Left lung (tissue), 10 donors: ENCODE measurements around the gene WDR5. TPM values are rescaled to one million over a fixed set of nuclear protein-coding genes. Genes with fewer than 3 reads are reported as not detected.

Experiments used
- ATAC-seq: fragments of 200-7000 bp; cut with Tn5 transposase; one replicate; pipeline ENCODE4 v1.9.1; 2020; ENCODE audit warnings: moderate library complexity
- DNase-seq, 4 donors: peaks; one replicate each; pipeline ENCODE4 v3.0.0-alpha.2; 2013 to 2020
- H3K27ac ChIP-seq, 2 donors: fragments of 200-600 bp; sonication (generic) in 1 of 2; one replicate each; pipeline versions ENCODE4 v1.5.0 to v1.8.0; 2020 to 2021
- H3K27me3 ChIP-seq, 2 donors: fragments of 200-600 bp; sonication (generic) in 1 of 2; one replicate each; pipeline versions ENCODE4 v1.5.0 to v1.8.0; 2020 to 2021
- H3K36me3 ChIP-seq, 2 donors: fragments of 200-600 bp; sonication (generic) in 1 of 2; one replicate each; pipeline versions ENCODE4 v1.5.0 to v1.8.0; 2020 to 2021
- H3K4me1 ChIP-seq, 2 donors: fragments of 200-600 bp; one replicate each; pipeline ENCODE4 v1.8.0; 2021
- H3K4me3 ChIP-seq, 2 donors: fragments of 200-600 bp; sonication (generic) in 1 of 2; one replicate each; pipeline versions ENCODE4 v1.5.0 to v1.8.0; 2020 to 2021; ENCODE audit warnings: mild to moderate bottlenecking in 1 of 2
- H3K9me3 ChIP-seq, 2 donors: fragments of 200-600 bp; sonication (generic) in 1 of 2; one replicate each; pipeline versions ENCODE4 v1.5.0 to v1.8.0; 2020 to 2021
- intact Hi-C, 2 donors: fragments of 100-400 bp; cut with DNase I; formaldehyde crosslinking; loops; one replicate each; pipeline versions ENCODE4 v1.11.2 to v1.14.2; 2022
- polyA plus RNA-seq, 6 donors: library from polyadenylated mRNA; unstranded; fragments of 120-200 nt; gene quantifications; one replicate each; pipeline ENCODE4 v1.2.1, GENCODE V29; 2013; ENCODE audit not compliant: insufficient read length in 6 of 6
- total RNA-seq, 2 donors: library from RNA; stranded (reverse); fragmentation: NEBNext Ultra II Directional; extraction: Animal tissue kit (Norgen Biotek cat#: 25700); gene quantifications; one replicate each; pipeline ENCODE4 v1.2.1, GENCODE V29; 2021
- TF ChIP-seq, protein P1 (sequence below), 2 donors: fragments of 200-600 bp; sonication (generic) in 1 of 2; IDR thresholded peaks; one replicate each; pipeline versions ENCODE4 v1.5.0 to v1.8.0; 2021; ENCODE audit warnings: antibody characterized with exemption in 2 of 2
- donor health status: DM: no; HTN: yes; CAD: no.
- donor health status: DM: no; HTN: no; CAD: no.

WDR5 gene
- total and polyA plus RNA-seq, 8 donors = 23.7 to 36.3 (median 31.8) TPM

DNA sequence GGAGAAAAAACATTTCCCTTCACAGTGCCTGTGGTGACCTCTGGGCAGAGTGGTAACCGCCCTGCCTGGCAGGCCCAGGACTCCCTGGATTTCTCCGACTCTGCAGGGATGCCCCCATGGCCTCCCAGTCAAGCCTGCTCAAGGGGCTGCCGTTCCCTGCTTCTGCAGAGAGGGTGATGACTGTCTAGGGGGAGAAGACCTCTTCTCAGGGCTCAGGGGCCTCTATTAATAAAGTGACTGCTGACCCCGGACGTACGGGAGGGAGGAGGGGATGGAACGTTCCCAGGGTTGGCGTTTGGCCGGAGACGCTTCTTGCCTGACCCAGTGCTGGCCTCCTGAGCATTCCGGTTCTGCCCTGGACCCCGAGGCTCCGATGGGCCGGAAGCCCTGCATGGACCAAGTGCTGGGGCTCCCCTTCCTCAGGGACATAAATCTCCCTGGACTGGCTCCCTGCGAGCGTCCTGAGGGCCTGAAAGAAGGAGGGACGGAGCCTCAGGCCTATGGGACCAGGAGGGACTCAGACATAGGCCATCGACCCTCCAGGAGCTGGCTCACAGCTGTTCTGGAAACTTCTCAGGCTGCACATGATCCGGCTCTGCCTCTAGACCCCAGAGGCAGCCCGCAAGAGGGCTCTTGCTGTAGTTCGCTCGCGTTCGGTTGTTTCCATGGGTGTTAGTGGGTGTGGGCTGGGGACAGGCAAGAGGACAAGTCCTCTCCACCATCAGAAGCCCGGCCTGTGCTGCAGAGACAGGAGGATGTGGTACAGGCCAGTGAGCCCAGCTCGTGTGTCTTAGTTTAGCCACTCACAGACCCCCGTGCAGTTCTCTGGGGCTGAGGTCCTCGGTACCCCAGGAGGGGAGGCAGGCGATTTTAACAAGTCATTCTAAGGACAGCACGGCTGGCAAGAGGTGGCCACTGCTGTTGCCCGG, 36.6 kb downstream of the WDR5 start:
- intact Hi-C loops = loop anchor here in 1 of 2 donors (10.0 kb wide), 1 partner anchor 272 kb away; no protein-coding TSS in a partner anchor
- peaks cover 13 to 43% of the 10 kb centered on the region in 2 donors for H3K4me1 ChIP-seq
- no peaks in the 10 kb centered on the region for H3K36me3 ChIP-seq
- DNase-seq (peak in 1 of 4 donors; percentile 64), ATAC-seq (peak; percentile 31)
- peaks cover 0 to 5% of the 10 kb centered on the region in 2 donors for H3K9me3 ChIP-seq
- peaks cover 0 to 24% of the 10 kb centered on the region in 2 donors for H3K27me3 ChIP-seq
- peak overlapping the region; percentile 23 to 44 for H3K27ac ChIP-seq
- TF ChIP-seq, protein P1, sequence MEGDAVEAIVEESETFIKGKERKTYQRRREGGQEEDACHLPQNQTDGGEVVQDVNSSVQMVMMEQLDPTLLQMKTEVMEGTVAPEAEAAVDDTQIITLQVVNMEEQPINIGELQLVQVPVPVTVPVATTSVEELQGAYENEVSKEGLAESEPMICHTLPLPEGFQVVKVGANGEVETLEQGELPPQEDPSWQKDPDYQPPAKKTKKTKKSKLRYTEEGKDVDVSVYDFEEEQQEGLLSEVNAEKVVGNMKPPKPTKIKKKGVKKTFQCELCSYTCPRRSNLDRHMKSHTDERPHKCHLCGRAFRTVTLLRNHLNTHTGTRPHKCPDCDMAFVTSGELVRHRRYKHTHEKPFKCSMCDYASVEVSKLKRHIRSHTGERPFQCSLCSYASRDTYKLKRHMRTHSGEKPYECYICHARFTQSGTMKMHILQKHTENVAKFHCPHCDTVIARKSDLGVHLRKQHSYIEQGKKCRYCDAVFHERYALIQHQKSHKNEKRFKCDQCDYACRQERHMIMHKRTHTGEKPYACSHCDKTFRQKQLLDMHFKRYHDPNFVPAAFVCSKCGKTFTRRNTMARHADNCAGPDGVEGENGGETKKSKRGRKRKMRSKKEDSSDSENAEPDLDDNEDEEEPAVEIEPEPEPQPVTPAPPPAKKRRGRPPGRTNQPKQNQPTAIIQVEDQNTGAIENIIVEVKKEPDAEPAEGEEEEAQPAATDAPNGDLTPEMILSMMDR (IDR thresholded peaks at IDR 0.05) = no peak
- H3K4me3 ChIP-seq = no peak overlapping the region

DNA sequence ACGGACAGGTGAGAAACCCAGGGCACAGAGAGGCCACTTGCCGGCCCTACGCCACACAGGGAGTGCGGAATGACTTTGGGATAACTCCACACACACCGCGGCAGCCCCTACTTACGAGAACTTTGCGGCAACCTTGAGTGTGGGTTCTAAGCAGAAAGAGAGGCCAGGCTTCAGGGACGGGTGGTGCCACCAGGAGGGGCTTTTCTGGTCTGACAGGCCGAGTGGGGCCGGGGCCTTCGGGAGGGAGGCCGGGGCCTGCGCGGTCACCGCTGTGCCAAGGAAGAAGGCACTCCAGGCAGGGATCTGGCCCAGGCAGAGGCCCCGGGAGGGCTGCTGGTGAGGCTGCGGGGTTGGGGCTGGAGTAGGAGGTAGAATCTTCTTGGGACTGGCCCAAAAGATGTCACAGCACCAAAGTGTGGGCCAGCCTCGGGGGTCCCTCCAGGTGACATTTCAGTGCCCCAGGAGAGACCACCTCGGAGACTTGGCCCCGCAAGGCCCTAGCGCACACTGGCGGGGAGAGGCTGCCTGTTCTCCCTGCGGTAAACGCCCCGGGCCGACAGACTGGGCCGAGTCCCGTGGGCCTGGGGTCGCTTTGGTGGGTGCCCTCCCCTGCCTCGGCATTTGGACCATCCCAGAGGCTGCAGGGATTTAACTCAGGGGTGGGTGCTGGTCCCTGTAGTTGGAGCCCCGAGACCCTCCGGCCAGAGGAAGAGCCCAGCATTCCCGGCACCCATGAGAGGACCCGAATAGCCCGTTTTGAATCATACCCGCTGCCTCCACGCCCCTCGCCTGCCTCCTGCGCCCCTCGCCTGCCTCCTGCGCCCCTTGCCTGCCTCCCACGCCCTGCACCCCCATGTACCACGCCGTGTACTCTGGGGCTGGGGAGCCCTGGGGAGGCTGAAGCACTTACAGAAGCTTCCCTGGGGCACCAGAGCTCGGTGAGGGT, 37.5 kb downstream of the WDR5 start:
- H3K27me3 ChIP-seq = peaks cover 0 to 33% of the 10 kb centered on the region in 2 donors
- no peak overlapping the region for H3K27ac ChIP-seq
- ATAC-seq = no peak
- intact Hi-C loops = loop anchor here in 1 of 2 donors (10.0 kb wide), 1 partner anchor 271 kb away; no protein-coding TSS in a partner anchor
- TF ChIP-seq, protein P1 (IDR thresholded peaks at IDR 0.05) = no peak
- H3K36me3 ChIP-seq = no peaks in the 10 kb centered on the region
- H3K9me3 ChIP-seq = peaks cover 0 to 5% of the 10 kb centered on the region in 2 donors
- peaks cover 13 to 43% of the 10 kb centered on the region in 2 donors for H3K4me1 ChIP-seq
- no peak overlapping the region for H3K4me3 ChIP-seq
- DNase-seq = peak in 1 of 4 donors; percentile 75

DNA sequence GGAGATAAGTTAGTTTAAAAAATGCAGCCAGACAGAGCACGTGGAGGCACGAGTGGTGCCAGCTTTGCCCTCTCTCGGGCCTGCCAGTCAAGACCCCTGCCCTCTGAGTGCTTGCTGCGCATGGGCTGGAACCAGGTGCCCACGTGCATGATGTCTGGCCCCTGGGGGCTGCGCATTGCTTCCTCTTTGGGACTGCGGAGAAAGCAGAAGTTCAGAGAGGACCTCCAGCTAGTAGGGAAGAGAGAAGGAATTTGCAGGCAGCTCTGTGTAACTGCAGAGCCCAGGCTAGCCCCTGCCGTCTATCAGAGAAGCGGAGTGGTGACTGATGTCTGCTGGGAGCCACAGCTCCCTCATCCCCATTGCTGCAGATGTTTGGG, 38.2 kb downstream of the WDR5 start:
- Histone ChIP-seq H3K9me3 (peaks cover 0 to under 1% of the 10 kb centered on the region in 2 donors), H3K4me1 (peaks cover 13 to 43% of the 10 kb centered on the region in 2 donors), H3K27me3 (peaks cover 0 to 40% of the 10 kb centered on the region in 2 donors), H3K36me3 (no peaks in the 10 kb centered on the region), H3K27ac (no peak overlapping the region), H3K4me3 (no peak overlapping the region)
- TF ChIP-seq, protein P1 (IDR thresholded peaks at IDR 0.05) = no peak
- intact Hi-C loops = loop anchor here in 1 of 2 donors (10.0 kb wide), 1 partner anchor 271 kb away; no protein-coding TSS in a partner anchor
- ATAC-seq (peak; percentile 6), DNase-seq (peak in 2 of 4 donors; percentile 62 to 72)

DNA sequence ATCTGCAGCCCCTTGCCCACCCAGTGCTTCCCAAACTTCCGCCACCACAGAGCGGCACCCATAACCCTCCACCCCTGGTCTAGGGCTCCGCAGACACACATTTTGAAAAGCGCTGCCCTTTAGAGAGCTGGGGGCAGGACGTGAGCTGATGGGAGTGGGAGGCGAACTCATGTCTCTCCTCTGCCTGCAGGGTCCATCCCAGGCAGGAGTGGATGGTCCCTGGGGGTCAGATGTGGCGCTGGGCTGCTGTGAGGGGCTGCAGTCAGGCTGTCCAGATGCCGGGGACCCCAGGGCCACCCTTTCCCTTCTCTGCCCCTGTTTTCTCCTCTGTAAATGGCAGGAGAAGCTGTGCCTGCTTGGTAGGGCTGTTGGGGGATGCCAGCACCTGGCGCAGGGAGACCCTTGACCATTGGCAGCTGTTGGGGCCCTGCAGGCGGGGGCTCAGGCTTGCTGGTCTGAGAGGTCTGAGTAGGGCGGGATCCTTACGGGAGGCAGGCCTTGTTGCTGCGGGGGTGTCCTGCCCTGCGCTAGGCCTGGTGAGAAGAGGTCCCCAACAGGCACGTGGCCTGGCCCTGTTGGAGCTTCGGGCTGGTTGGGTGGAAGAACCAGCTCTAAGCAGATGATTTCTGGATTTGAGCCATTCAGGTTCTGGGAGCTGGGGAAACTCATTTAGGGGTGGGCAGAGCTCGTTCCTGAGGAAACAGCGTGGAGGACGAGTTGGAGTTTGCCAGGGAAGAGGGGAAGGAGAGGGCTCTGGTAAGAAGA, 38.8 kb downstream of the WDR5 start:
- intact Hi-C loops = loop anchor here in 1 of 2 donors (10.0 kb wide), 1 partner anchor 270 kb away; no protein-coding TSS in a partner anchor

More for the DNA sequence above, 38.8 kb downstream of the WDR5 start:
- Histone ChIP-seq H3K27me3 (peaks cover 0 to 47% of the 10 kb centered on the region in 2 donors), H3K27ac (no peak overlapping the region), H3K36me3 (no peaks in the 10 kb centered on the region), H3K9me3 (no peaks in the 10 kb centered on the region), H3K4me3 (no peak overlapping the region), H3K4me1 (peaks cover 13 to 43% of the 10 kb centered on the region in 2 donors)
- TF ChIP-seq, protein P1 (IDR thresholded peaks at IDR 0.05) = no peak
- DNase-seq (peak in 1 of 4 donors; percentile 45), ATAC-seq (no peak)
